Measurements from ENCODE around the gene SCN10A.

DNA sequence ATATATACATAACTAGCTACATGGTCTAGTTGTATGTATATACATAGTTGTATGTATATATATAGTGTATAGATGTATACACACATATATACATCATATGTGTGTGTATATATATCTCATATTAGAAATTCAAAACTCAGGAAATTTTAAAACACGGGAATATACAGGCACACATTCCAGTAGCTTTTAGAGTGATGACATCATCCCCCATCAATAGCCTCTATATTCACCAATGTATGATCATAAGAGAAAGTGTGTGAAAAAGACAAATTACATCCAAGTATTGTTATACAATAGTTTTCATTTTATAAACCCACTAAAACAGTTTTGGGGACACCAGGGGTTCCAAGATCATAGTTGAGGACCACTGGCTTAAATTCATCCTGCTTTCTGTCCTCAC, 23.0 kb downstream of the SCN10A start:
- TF ChIP-seq GATA3 (IDR thresholded peaks at IDR 0.05; ENCODE audit: low read depth, low read length) (no peak), GATA2 (IDR thresholded peaks at IDR 0.05; ENCODE audit: low read depth, low read length) (no peak)

Measured in SH-SY5Y (cell line).